ENCODE measurements around the gene HS3ST6. TPM values are rescaled to one million over a fixed set of nuclear protein-coding genes. Genes with fewer than 3 reads are reported as not detected.

Gene HS3ST6
- total RNA-seq (not detected in 2 replicates), polyA plus RNA-seq (not detected in 2 replicates), polyA minus RNA-seq (not detected in 2 replicates), Bru-seq, nascent RNA (not detected), BruChase-seq, experiment 1, labeled RNA remaining after a 6-hour chase (not detected), BruChase-seq, experiment 2, labeled RNA remaining after a 2-hour chase (not detected)
- polyA plus RNA-seq (2011; cell fraction: cytosol; rRNA removed) = not detected in 2 replicates
- polyA plus RNA-seq (2011; cell fraction: nucleus; rRNA removed) = not detected in 2 replicates
- polyA plus RNA-seq (2012) = not detected in 2 replicates
- not detected for polyA minus RNA-seq (2011; cell fraction: cytosol; rRNA and poly(A)+ RNA removed)
- not detected in 2 replicates for polyA minus RNA-seq (2011; cell fraction: nucleus; rRNA and poly(A)+ RNA removed)
- long read RNA-seq = 0 reads

DNA sequence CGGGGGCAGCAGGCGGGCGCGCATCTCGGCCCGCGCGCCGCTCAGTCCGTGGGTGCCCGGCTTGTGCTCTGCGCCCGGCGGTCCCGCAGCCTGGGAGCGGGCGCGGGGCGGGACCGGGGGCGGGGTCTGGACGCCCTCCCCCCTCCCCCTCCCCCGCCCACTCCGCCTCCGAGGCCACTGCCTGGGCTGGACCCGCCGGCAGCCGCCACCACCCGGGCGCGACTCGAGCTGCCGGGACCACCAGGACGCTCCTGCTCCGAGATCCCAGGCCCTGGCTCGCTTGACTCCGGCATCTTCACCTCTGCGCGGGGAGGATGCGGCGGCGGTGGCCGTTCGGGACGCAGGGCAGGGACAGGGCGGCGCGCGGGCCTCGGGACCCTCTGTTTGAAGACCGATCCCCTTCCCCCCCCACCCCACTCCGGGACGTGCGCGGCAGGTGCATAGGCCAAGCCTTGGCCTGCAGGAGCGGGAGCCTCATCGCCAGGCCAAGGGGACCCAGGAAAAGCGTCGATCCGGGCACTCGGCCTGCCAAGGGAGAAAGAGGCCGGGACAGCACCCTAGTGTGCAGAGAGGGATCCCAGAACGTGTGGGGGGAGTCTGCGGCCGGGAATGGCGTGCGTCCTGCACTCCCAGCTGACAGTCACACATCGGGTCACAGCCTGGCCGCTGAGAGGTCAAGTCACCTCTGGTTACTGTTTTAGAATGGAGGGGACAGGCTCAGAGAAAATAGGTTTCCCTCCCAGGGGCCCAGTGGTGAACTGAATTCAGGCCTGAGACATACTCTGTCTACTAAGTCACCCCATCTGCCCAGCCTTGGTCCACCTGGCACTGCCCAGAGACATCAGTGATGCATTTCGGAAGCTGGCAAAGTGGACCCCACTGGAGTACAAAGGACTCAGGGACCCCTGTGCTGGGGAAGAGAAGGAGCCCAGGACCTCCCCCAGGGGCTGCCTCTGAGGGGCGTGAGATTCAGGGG, at the start of gene HS3ST6:
TSS of gene HS3ST6 (minus strand) at position 65 of the 976 bp plus-strand sequence. CDS start 92 bp downstream, outside the sequence.
- H3K27ac ChIP-seq (ENCODE audit: insufficient read depth, low read depth, low read length) = no peak within 1 kb of the TSS
- intact Hi-C loops (cut with micrococcal nuclease) (loop anchor here (5.0 kb wide), 1 partner anchor 696 kb away; no protein-coding TSS in a partner anchor), dilution Hi-C loops (cut with MboI; ENCODE audit: extremely low pct_ligation_motif_present, low sequenced_read_pairs) (no loop called here)
- H3K36me3 ChIP-seq (ENCODE audit: control insufficient read depth in 2 of 2, extremely low read depth in 1 of 2, insufficient read depth in 2 of 2, low read length in 2 of 2) = no peaks in the 10 kb centered on the region
- POLR2A ChIA-PET = interaction anchor here (1.1 kb wide), 1 partner anchor 9 kb away, joined by 3 read pairs; no protein-coding TSS in a partner anchor
- H3K9ac ChIP-seq (replicated peaks; ENCODE audit: extremely low read depth, insufficient read depth, low read length) = no peak within 1 kb of the TSS
- no peak within 1 kb of the TSS for H2AFZ ChIP-seq (ENCODE audit: low read depth, low read length)
- DNase-seq (ENCODE audit: low read depth, low spot score) = no peak
- no peak within 1 kb of the TSS for H3K4me2 ChIP-seq (ENCODE audit: insufficient read depth, low read length)
- BruUV-seq (replicated peaks) = no TSS peak
- H3K4me1 ChIP-seq (ENCODE audit: control insufficient read depth, extremely low read depth, insufficient read depth, low read length) = no peaks in the 10 kb centered on the region
- H3K9me1 ChIP-seq (replicated peaks; ENCODE audit: control insufficient read depth, extremely low read depth, insufficient read depth, low read length) = no peaks in the 10 kb centered on the region
- FAIRE-seq = no peak
- no peaks in the 10 kb centered on the region for H3K9me3 ChIP-seq (replicated peaks; ENCODE audit: control insufficient read depth, insufficient read depth, low read length)
- no peaks in the 10 kb centered on the region for H3K79me2 ChIP-seq (ENCODE audit: control insufficient read depth, insufficient read depth, low read length)
- peaks cover 44 to 47% of the 10 kb centered on the region in 2 experiments for H3K27me3 ChIP-seq (ENCODE audit: control insufficient read depth in 2 of 2, insufficient read depth in 2 of 2, low read length in 2 of 2)
- H3K4me3 ChIP-seq (replicated peaks in 1 of 3; ENCODE audit: insufficient read depth in 1 of 3, low read depth in 1 of 3, low read length in 3 of 3) = no peak within 1 kb of the TSS
- TF ChIP-seq, protein P1, sequence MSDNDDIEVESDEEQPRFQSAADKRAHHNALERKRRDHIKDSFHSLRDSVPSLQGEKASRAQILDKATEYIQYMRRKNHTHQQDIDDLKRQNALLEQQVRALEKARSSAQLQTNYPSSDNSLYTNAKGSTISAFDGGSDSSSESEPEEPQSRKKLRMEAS (IDR thresholded peaks at IDR 0.05; ENCODE audit: insufficient read depth, insufficient read length) = no peak
- TF ChIP-seq, protein P2, sequence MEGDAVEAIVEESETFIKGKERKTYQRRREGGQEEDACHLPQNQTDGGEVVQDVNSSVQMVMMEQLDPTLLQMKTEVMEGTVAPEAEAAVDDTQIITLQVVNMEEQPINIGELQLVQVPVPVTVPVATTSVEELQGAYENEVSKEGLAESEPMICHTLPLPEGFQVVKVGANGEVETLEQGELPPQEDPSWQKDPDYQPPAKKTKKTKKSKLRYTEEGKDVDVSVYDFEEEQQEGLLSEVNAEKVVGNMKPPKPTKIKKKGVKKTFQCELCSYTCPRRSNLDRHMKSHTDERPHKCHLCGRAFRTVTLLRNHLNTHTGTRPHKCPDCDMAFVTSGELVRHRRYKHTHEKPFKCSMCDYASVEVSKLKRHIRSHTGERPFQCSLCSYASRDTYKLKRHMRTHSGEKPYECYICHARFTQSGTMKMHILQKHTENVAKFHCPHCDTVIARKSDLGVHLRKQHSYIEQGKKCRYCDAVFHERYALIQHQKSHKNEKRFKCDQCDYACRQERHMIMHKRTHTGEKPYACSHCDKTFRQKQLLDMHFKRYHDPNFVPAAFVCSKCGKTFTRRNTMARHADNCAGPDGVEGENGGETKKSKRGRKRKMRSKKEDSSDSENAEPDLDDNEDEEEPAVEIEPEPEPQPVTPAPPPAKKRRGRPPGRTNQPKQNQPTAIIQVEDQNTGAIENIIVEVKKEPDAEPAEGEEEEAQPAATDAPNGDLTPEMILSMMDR (IDR thresholded peaks at IDR 0.05; ENCODE audit: extremely low read depth in 1 of 2, insufficient read depth in 1 of 2, low read depth in 1 of 2, low read length in 2 of 2) = no peak
- TF ChIP-seq EZH2 (IDR thresholded peaks at IDR 0.05; ENCODE audit: borderline replicate concordance, low read depth, low read length, severe bottlenecking) = peak; percentile 54
- CTCF ChIA-PET = interaction anchor here (0.6 to 0.9 kb wide), 2 partner anchors 29 to 1666 kb away, joined by 3 read pairs; no protein-coding TSS in a partner anchor
- no peaks in the 10 kb centered on the region for H4K20me1 ChIP-seq (replicated peaks; ENCODE audit: control insufficient read depth, extremely low read depth, insufficient read depth, low read length)
